HG02885 (cell line): ENCODE measurements around the gene LCP2.
"Not testable (repeated sequence)": the region's sequence is repeated elsewhere in the genome, so short reads cannot be mapped to it uniquely, and the experiment has no call there.

Source experiments
- ATAC-seq: cut with Tn5 transposase; IDR thresholded peaks from one replicate; pipeline ENCODE4 v1.9.1; 2021; ENCODE audit warnings: mild to moderate bottlenecking; ENCODE audit not compliant: unreplicated experiment, poor library complexity

Gene LCP2

DNA sequence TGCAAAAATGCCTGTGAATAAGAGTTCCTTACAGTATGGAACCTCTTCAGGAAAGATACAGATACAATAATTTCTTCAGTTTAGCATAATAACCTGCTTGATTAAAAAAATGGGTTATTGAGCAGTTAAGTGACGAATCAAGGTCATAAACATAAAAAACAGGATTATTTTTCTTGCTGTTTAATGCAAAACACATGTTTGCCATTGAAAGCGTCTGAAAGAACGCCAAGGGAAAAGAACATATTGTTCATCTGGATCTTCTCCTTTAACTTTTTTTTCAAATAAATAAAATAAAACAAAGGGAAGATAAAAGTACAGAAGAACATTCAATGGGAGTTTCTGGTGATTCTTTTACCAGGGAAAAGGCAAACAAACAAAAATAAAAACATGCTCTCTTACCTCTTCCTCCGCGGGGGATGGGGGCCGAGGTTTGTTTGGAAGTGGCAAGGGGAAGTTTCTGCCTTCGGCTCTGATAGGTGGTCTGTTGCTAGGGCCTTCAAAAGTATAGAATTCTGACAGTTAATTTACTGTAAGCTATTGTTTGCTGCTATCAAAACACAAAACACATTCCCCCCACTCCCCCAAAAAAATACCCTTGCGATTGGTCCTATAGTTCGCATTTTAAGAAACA lies 44.7 kb downstream of the LCP2 start:
- ATAC-seq: no peak

DNA sequence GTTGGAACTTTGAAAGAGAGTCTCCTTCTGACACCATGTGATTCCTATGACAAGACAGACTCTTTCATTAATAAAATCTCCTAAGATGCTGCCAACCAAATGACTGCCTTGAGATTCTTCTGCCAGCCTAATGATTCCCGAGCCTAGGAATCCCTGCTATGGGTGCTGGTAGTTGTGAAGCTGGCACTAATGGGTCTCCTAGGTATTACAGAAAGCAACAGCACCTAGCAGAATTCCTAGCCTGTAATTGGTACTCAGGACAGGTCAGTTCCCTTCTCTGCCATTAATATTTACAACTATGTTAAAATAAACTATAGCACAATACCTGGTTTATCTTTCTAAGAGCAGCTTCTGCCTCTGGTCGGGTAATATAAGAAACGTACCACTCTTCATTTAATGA lies 45.5 kb downstream of the LCP2 start:
- ATAC-seq: no peak

- no peak for ATAC-seq
Observed at GRCh38 chr5:170251462-170251861, 46.1 kb downstream of the LCP2 start.

GRCh38 chr5:170250810-170251317 lies 46.7 kb downstream of the LCP2 start:
- ATAC-seq: no peak

DNA sequence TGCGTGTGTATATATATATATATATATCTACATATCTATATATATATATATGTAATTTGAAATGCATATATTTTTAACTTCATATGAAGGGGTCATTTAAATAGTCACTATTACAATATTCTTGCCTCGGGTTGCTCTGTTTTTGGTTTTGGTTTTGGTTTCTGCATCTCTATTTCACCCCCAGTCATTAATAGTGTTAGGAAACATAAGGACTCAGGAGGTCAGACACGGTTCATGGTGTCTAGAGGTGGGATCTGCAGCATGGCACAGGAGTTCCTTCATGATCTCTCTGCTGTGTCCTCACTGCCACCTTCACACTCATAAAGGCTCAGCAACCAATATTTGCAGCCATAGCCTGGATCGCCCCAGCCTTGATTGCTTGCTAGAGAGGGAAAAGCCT lies 48.2 kb downstream of the LCP2 start:
- no peak for ATAC-seq

GRCh38 chr5:170248931-170249227 lies 48.7 kb downstream of the LCP2 start:
- ATAC-seq: not testable (repeated sequence)

DNA sequence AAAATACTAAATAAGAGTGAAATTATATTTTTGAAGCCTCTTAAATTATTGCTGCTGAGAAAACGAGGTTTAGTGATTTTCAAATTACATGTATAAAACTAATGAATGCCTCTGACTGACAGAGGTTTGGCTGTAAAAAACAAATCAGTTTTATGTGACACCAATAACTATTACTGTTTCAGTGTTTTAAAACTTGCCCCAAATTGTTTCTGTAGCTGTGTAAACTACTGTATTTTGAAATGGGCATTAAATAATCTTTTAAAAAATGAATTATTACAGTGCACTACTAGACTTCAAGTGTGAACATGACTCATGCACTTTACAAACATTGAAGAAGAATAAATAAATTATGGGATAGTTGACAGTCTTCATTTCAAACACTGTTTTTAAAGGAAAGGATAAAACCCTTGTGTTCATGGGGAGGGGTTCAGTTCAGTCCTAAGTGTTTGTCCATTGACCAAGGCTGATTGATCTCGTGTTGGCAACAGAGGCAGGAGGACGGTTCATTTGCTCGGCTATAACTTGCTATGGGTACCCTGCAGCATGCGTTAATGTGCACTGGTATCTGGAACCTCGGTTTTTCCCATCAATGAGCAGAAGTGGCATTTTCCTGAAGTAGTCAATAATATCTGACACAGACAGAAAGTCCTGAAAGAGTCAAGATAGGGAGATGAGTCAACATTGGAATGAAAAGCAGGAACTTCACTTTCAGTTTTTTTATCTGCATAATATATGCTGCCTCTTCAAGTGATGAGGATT lies 49.2 kb downstream of the LCP2 start:
- ATAC-seq: no peak

DNA sequence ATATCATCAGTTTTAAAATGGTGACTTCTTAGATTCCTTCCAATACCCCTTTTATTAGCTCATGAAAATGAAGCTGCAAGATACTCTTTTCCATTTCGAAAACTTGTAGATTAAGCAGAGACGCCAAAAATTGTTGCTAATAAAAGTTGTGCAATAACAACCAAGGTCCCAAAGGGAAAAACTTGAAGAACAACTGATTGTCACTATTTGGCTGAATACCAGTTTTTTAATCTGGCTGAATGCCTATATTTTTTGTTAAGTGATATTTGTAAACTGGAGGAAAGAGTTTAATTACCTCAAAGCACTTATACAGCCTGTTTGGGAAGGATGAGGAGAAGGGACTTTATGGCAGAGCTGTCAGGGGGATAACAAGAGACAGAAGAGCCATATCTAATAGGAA lies 50.2 kb downstream of the LCP2 start:
- ATAC-seq: no peak

DNA sequence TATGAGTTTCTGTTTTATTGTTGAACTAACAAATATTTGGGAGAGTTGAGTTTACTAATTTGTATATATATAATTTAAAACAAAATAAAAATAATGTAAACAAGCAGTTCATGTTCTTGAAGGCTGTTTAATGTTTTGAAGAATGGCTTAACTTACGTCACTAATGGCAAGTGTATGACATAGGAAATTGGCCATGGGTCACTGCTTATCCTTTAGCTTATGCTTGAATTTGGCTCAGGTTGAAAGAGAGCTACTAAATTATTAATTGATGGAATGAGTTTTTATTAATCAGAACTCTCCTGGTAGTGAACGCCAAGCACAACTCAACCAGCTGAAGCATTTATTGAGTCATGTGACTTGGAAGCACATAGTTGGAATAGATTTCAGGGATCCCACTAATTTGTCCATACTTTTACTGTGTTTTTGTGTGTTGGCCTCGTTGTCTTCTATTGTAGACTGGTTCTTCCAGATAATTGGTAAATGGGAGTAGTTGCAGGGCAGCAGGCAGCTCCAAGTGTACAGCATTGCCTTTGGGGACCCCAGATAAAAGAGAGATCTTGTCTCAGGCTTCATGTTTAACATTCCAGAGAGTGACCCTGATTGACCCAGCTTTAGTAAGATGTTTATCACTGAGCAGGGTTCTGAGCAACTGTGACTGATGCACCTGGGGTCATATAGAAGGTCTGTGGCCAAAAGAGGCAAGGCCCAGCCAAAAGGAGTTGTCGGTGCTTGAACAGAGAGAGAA lies 51.3 kb downstream of the LCP2 start:
- ATAC-seq: no peak

DNA sequence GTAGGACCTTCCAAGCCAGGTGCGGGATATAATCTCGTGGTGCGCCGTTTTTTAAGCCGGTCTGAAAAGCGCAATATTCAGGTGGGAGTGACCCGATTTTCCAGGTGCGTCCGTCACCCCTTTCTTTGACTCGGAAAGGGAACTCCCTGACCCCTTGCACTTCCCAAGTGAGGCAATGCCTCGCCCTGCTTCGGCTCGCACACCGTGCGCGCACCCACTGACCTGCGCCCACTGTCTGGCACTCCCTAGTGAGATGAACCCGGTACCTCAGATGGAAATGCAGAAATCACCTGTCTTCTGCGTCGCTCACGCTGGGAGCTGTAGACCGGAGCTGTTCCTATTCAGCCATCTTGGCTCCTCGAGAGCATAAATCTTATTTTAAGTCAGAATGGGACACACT lies 52.1 kb downstream of the LCP2 start:
- ATAC-seq: not testable (repeated sequence)

DNA sequence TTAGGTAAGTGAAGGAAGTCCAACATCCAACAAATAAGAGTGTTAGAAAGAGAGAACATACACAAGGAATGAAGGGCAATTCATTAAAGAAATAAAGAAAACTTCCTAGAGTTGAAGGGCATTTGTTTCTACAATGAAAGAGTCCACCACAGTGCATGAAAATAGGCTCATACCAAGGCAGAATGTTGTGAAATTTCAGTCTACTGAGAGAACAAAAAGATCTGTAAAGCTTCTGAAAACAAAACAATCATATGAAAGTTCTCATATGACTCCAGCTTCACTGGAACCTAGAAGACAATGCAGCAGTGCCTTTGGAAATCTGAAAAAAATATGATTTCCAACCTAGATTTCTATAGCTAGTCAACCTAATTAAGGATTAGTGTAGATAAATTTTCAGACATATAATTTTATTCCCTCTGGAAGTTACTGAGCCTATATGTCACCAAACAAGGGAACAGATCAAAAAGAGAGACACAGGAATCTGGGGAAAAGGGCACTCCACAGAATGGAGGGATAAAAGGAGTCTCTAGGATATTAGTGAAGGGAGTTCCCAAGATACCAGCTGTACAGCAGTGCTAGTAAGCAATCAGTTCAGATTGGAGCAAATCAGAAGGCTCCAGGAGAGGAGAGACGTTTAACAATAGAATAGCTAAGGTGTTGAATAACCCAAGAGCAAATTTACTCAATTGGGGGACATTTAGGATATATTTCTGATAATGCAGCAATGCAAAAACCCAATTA lies 59.0 kb downstream of the LCP2 start:
- no peak for ATAC-seq

GRCh38 chr5:170235876-170236864 lies 61.4 kb downstream of the LCP2 start:
- no peak for ATAC-seq

DNA sequence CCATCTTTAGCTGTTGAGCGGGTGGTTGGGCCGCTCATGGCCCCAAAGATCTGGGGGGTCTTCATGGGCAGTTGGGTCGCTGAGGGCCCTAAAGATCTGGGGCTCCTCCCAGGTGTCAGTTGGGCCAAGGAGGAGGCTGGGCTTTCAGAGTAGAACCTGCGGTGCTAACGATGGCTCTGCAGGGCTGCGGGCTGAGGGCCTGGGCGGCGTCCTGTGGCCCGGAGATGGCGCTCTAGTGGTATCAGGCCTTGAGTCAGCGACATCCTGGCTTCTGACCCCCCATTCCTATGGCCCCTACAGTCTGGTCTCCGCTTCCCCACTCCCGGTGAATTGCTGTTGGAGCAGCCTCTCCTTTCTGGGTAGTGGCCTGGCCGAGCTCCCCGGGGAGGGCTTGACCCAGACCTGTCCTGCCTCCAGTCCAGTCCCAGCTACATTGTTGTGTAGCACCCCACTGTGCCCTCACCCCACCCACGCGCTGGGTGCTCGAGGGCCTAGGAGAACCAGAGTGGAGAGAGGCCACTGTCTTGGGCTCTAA lies 64.2 kb downstream of the LCP2 start:
- no peak for ATAC-seq

DNA sequence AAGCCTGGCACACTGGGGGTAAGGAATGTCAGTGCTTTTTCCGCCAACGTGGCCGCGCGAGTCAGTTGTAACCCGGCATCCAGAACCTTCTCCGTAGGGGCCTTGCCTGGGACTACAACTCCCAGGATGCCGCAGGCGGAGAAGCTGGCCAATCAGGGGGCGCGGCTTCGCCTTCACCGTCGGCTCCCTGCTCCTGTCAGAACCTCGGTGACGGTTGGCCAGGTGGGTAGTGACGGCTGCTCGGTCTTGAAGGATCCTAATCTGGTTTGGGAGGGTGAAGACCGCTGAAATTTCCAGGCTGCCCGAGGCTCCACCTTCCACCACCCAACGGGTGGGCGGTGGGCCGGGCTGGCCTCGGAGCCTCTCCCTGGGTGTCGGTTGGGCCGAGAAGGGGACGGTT lies 64.8 kb downstream of the LCP2 start, which contains the start of gene C5orf58:
Gene C5orf58, plus strand, starts transcription at position 200 of the 400 bp plus-strand sequence. CDS start 1,992 bp downstream, outside the sequence.
- no peak for ATAC-seq

GRCh38 chr5:170228762-170229435 lies 68.7 kb downstream of the LCP2 start:
- no peak for ATAC-seq

- no peak for ATAC-seq
Observed at GRCh38 chr5:170226661-170227060, 70.9 kb downstream of the LCP2 start.

DNA sequence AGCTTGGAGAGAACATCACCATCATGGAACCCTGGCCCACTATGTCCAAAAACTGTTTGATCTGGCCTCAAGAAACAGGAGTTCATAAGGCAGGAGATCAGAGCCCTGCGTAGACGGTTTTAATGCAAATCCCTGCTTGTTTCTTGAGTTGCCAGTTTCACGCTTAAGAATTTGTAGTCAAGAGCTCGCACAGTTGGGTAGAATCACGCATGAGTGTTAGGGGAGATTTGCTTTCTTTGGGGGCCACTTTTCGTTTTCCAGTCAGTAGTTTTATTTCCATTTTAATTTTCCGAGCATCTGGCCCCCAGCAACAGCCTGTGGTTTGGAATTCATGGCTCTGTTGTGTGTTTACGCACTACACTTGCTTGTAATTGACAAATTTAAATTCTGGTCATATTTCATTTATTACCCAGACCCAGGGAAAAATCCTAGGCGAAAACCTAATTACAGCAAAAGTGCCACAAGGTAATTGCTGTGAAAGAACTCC lies 71.4 kb downstream of the LCP2 start:
- ATAC-seq: no peak

DNA sequence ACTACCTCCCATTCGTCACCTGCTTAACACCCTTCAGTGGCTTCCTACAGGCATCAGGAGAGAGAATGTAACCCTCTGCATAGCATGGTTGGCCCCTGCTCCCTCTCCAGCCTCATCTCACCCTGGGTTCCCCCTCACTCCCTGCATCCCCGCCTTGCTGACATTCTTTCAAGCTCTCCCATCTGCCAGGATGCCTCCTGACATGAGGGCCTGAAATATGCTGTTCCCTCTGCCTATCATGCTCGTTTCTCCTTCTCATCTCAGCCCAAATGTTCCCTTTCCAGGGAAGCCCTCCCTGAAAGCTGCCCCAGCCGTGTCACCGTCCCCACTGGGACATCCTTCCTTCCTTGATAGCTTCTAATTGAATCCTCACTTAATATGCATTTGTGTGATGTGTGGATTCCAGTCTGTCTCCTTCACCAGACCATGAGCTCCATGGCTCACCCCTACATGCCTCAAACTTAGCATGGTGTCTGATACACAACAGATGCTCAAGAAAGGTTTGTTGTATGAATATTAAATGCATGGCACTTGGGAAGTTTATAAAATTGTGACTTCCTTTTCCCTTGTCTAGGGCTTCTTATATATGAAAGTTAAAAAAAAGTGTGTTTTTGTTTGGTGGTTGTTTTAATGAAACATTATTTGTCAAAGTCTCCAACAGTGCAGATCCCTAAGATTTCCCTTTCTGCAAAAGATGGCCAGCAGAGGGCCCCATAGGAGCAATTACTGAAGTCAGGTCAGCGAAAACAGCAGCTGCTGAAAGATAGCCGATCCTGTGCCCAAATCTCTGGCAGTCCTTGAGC lies 72.0 kb downstream of the LCP2 start:
- peak; percentile 66 for ATAC-seq
